Measurements from ENCODE around the gene ADH4. TPM values are rescaled to one million over a fixed set of nuclear protein-coding genes. Genes with fewer than 3 reads are reported as not detected.
A peak's percentile ranks its signal among the peaks of the same experiment; 100 is the strongest.
"Not testable (repeated sequence)": the region's sequence is repeated elsewhere in the genome, so short reads cannot be mapped to it uniquely, and the experiment has no call there.

Gene ADH4
- total RNA-seq, 1 donor = not detected

GRCh38 chr4:99099311-99099710 lies 44.8 kb downstream of the ADH4 start:
- TF ChIP-seq CTCF (IDR thresholded peaks at IDR 0.05; ENCODE audit: insufficient read depth, low read length) = no peak
- DNase-seq (ENCODE audit: low read depth) = no peak
- no peak overlapping the region for H3K4me3 ChIP-seq (ENCODE audit: low read depth, low read length)

- H3K4me3 ChIP-seq (ENCODE audit: low read depth, low read length); DNase-seq (ENCODE audit: low read depth): not testable (repeated sequence)
These were observed 52.3 kb downstream of the ADH4 start for GRCh38 chr4:99091841-99092240.

GRCh38 chr4:99091216-99091575 lies 52.9 kb downstream of the ADH4 start:
- H3K4me3 ChIP-seq (ENCODE audit: low read depth, low read length) = peak overlapping the region; percentile 99
- no peak for DNase-seq (ENCODE audit: low read depth)
- TF ChIP-seq CTCF (IDR thresholded peaks at IDR 0.05; ENCODE audit: insufficient read depth, low read length) = no peak

GRCh38 chr4:99090481-99091215 lies 53.4 kb downstream of the ADH4 start:
- H3K4me3 ChIP-seq (ENCODE audit: low read depth, low read length) = peak overlapping the region; percentile 99
- no peak for TF ChIP-seq CTCF (IDR thresholded peaks at IDR 0.05; ENCODE audit: insufficient read depth, low read length)

GRCh38 chr4:99088481-99089365 lies 55.4 kb downstream of the ADH4 start, which contains the start of gene ADH5:
Gene ADH5, minus strand, starts transcription at chr4:99088788. Its CDS starts 88 bp downstream, at chr4:99088700.
- H3K4me3 ChIP-seq (ENCODE audit: low read depth, low read length) = peak within 1 kb of the TSS; percentile 99
- peak; percentile 88 for DNase-seq (ENCODE audit: low read depth)
- no peak for TF ChIP-seq CTCF (IDR thresholded peaks at IDR 0.05; ENCODE audit: insufficient read depth, low read length)

More at GRCh38 chr4:99090481-99091215, 53.4 kb downstream of the ADH4 start:
- DNase-seq (ENCODE audit: low read depth) = peak; percentile 61

- H3K4me3 ChIP-seq (ENCODE audit: low read depth, low read length) = peak overlapping the region; percentile 99
- DNase-seq (ENCODE audit: low read depth) = peak; percentile 95
- TF ChIP-seq CTCF (IDR thresholded peaks at IDR 0.05; ENCODE audit: insufficient read depth, low read length) = no peak
These were observed 56.1 kb downstream of the ADH4 start for GRCh38 chr4:99088023-99088449.

GRCh38 chr4:99084595-99084994 lies 59.5 kb downstream of the ADH4 start:
- no peak for DNase-seq (ENCODE audit: low read depth)
- no peak overlapping the region for H3K4me3 ChIP-seq (ENCODE audit: low read depth, low read length)
- TF ChIP-seq CTCF (IDR thresholded peaks at IDR 0.05; ENCODE audit: insufficient read depth, low read length) = no peak
